DND-41 (cell line): ENCODE measurements around the gene RGS3.

Experiments used
- ATAC-seq: fragments of 200-7000 bp; cut with Tn5 transposase; 3 replicates; pipeline ENCODE4 v1.9.1; 2021; ENCODE audit warnings: low read depth; ENCODE audit not compliant: insufficient read depth
- DNase-seq: peaks from one replicate; pipeline ENCODE4 v3.0.0-alpha.2; 2020
- H2AFZ ChIP-seq: 2 replicates; pipeline ENCODE4 v1.6.0; 2012; ENCODE audit warnings: low read depth, low read length
- H3K27ac ChIP-seq: 2 replicates; pipeline ENCODE4 v1.5.1; 2012; ENCODE audit warnings: low read length, inconsistent platforms
- H3K27me3 ChIP-seq: fragments of 200-600 bp; sonication (generic); 2 replicates; pipeline ENCODE4 v1.6.0; 2012; ENCODE audit warnings: low read length, mild to moderate bottlenecking, inconsistent platforms; ENCODE audit not compliant: insufficient read depth, poor library complexity
- H3K36me3 ChIP-seq: 2 replicates; pipeline ENCODE4 v1.5.1; 2012; ENCODE audit warnings: low read length, inconsistent platforms; ENCODE audit not compliant: insufficient read depth
- H3K4me1 ChIP-seq: 2 replicates; pipeline ENCODE4 v1.5.1; 2012; ENCODE audit warnings: mild to moderate bottlenecking, low read length; ENCODE audit not compliant: insufficient read depth
- H3K4me2 ChIP-seq: 2 replicates; pipeline ENCODE4 v1.6.0; 2012; ENCODE audit warnings: mild to moderate bottlenecking, moderate library complexity, low read length, inconsistent platforms; ENCODE audit not compliant: insufficient read depth
- H3K4me3 ChIP-seq, 2 experiments: fragments of 200-600 bp in 1 of 2; shearing (Covaris generic) in 1 of 2; 2 replicates each; pipeline ENCODE4 v1.5.1; 2012 to 2016; ENCODE audit warnings: inconsistent platforms in 2 of 2, low read length in 2 of 2, mild to moderate bottlenecking in 2 of 2, low read depth in 1 of 2, moderate library complexity in 1 of 2
- H3K79me2 ChIP-seq: 2 replicates; pipeline ENCODE4 v1.6.0; 2012; ENCODE audit warnings: low read length, inconsistent platforms; ENCODE audit not compliant: insufficient read depth
- H3K9ac ChIP-seq: 2 replicates; pipeline ENCODE4 v1.6.0; 2012; ENCODE audit warnings: low read depth, mild to moderate bottlenecking, inconsistent platforms, low read length, moderate library complexity
- H3K9me3 ChIP-seq: 2 replicates; pipeline ENCODE4 v1.5.1; 2012; ENCODE audit warnings: low read length, moderate library complexity, mild to moderate bottlenecking, inconsistent platforms; ENCODE audit not compliant: insufficient read depth, severe bottlenecking
- H4K20me1 ChIP-seq: 2 replicates; pipeline ENCODE4 v1.6.0; 2012; ENCODE audit warnings: low read length; ENCODE audit not compliant: insufficient read depth
- CTCF ChIP-seq: IDR thresholded peaks from 2 replicates; pipeline ENCODE4 v1.5.1; 2012; ENCODE audit warnings: borderline replicate concordance, low read length, moderate library complexity, mild to moderate bottlenecking; ENCODE audit not compliant: poor library complexity, severe bottlenecking; ENCODE audit errors: extremely low read depth
- EZH2 ChIP-seq: IDR thresholded peaks from 3 replicates; pipeline ENCODE4 v1.6.1; 2012; ENCODE audit warnings: borderline replicate concordance, low read depth, mild to moderate bottlenecking, moderate library complexity, low read length, inconsistent platforms; ENCODE audit not compliant: severe bottlenecking

RGS3 gene

DNA sequence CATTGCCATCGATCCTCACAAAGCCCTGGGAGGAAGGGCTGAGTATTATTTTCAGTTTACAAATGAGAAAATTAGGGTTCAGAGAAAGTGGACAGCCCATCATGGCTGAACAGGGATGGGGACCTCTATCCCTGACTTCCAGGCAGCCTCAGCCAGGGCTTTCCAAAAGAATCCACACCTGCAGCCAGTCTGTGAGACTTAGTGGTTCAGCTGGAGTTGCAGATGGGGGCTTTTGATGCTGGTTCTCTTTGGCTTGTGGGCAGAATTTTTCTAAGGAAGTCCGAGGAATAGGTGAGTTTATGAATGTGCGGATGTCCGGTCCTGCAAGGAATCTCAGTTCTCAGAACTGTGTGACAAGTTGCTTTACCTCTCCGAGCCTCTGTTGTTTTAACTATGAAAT is 138.1 kb downstream of the RGS3 start:
- Histone ChIP-seq H3K79me2 (no peaks in the 10 kb centered on the region), H3K4me2 (no peak overlapping the region), H3K27ac (no peak overlapping the region), H3K4me3 (no peak overlapping the region), H2AFZ (no peak overlapping the region), H3K4me1 (no peaks in the 10 kb centered on the region), H3K9me3 (no peaks in the 10 kb centered on the region), H3K36me3 (no peaks in the 10 kb centered on the region; the same call in 1 of the 2 replicates), H3K27me3 (no peaks in the 10 kb centered on the region), H4K20me1 (no peaks in the 10 kb centered on the region), H3K9ac (no peak overlapping the region)
- no peak for TF ChIP-seq CTCF
- no peak for TF ChIP-seq EZH2
- no peak for DNase-seq
- no peak for ATAC-seq

GRCh38 chr9:113602126-113603047 is 138.9 kb downstream of the RGS3 start:
- no peak overlapping the region for H2AFZ ChIP-seq
- H3K79me2 ChIP-seq, result no peaks in the 10 kb centered on the region
- DNase-seq, result peak; percentile 48
- ATAC-seq, result peak; percentile 77
- no peak overlapping the region for H3K27ac ChIP-seq
- H4K20me1 ChIP-seq, result no peaks in the 10 kb centered on the region
- H3K4me3 ChIP-seq, result no peak overlapping the region
- no peak overlapping the region for H3K9ac ChIP-seq
- no peaks in the 10 kb centered on the region for H3K27me3 ChIP-seq
- H3K9me3 ChIP-seq, result no peaks in the 10 kb centered on the region
- TF ChIP-seq EZH2 (no peak), CTCF (no peak)
- H3K4me1 ChIP-seq, result no peaks in the 10 kb centered on the region
- no peaks in the 10 kb centered on the region; the same call in 1 of the 2 replicates for H3K36me3 ChIP-seq
- H3K4me2 ChIP-seq, result no peak overlapping the region

GRCh38 chr9:113603048-113603375 is 139.5 kb downstream of the RGS3 start:
- Histone ChIP-seq H2AFZ (no peak overlapping the region), H3K79me2 (no peaks in the 10 kb centered on the region), H3K4me3 (no peak overlapping the region), H3K27me3 (no peaks in the 10 kb centered on the region), H3K4me2 (no peak overlapping the region), H3K4me1 (no peaks in the 10 kb centered on the region), H3K9ac (no peak overlapping the region), H3K36me3 (no peaks in the 10 kb centered on the region), H3K27ac (no peak overlapping the region), H4K20me1 (no peaks in the 10 kb centered on the region), H3K9me3 (no peaks in the 10 kb centered on the region)
- TF ChIP-seq CTCF (no peak), EZH2 (no peak)
- DNase-seq (no peak), ATAC-seq (no peak)
